Esophagus squamous epithelium (tissue), 5 donors: ENCODE data around the gene THYN1. TPM values are rescaled to one million over a fixed set of nuclear protein-coding genes. Genes with fewer than 3 reads are reported as not detected.

ENCODE experiments used
- DNase-seq: peaks from one replicate; lab custom pipeline; 2025; lab: John Stamatoyannopoulos, UW
- H3K27ac ChIP-seq, 4 donors: fragments of 200-600 bp; sonication (generic); one replicate each; pipeline ENCODE4 v1.5.1; 2016 to 2019; ENCODE audit warnings: mild to moderate bottlenecking in 1 of 4
- H3K27me3 ChIP-seq, 4 donors: fragments of 200-600 bp; sonication (generic); 1 replicate in 3 of 4; 2 replicates in 1 of 4; pipeline versions ENCODE4 v1.5.1 to v1.6.0; 2017 to 2021; ENCODE audit warnings: antibody characterized with exemption in 1 of 4
- H3K36me3 ChIP-seq, 3 donors: fragments of 200-600 bp; sonication (generic); one replicate each; pipeline ENCODE4 v1.5.1; 2016 to 2019
- H3K4me1 ChIP-seq, 3 donors: fragments of 200-600 bp; sonication (generic); one replicate each; pipeline ENCODE4 v1.5.1; 2017 to 2019
- H3K4me3 ChIP-seq, 4 donors: fragments of 200-600 bp; sonication (generic); 1 replicate in 3 of 4; 2 replicates in 1 of 4; pipeline ENCODE4 v1.5.1; 2016 to 2019; ENCODE audit warnings: mild to moderate bottlenecking in 2 of 4, moderate library complexity in 1 of 4
- H3K9me3 ChIP-seq, 3 donors: fragments of 200-600 bp; sonication (generic); one replicate each; pipeline ENCODE4 v1.5.1; 2016 to 2019
- POLR2A ChIP-seq, 4 donors: fragments of 450-650 bp; IDR thresholded peaks; one replicate each; pipeline ENCODE4 v1.6.1; 2017; ENCODE audit warnings: antibody characterized with exemption in 4 of 4, mild to moderate bottlenecking in 4 of 4, moderate library complexity in 3 of 4
- WGBS, 2 donors: methylation state at CpG; one replicate each; pipeline ENCODE4 v1.1.5; 2018; 5-methylcytosine and 5-hydroxymethylcytosine counted together
- intact Hi-C: fragments of 100-400 bp; cut with DNase I; formaldehyde crosslinking; loops from one replicate; pipeline ENCODE4 v1.15.0; 2022
- total RNA-seq, 4 donors: library from RNA; depleted of rRNA; stranded (reverse); fragments of >200 nt; gene quantifications; one replicate each; pipeline ENCODE4 v1.1.0, GENCODE V29; 2016
- TF ChIP-seq, protein P1 (sequence below), 6 experiments: fragments of 450-650 bp in 4 of 6; fragments of 200-600 bp in 2 of 6; sonication (generic) in 2 of 6; IDR thresholded peaks; one replicate each; pipeline ENCODE4 v1.5.1; 2016 to 2019; ENCODE audit warnings: antibody characterized with exemption in 6 of 6, mild to moderate bottlenecking in 4 of 6, moderate library complexity in 4 of 6
- donor health status: DM: yes; HTN: yes; CAD: no.

Gene THYN1
- total RNA-seq, 4 donors from 2014 or later = 15.7 to 34.2 (median 26.2) TPM

DNA sequence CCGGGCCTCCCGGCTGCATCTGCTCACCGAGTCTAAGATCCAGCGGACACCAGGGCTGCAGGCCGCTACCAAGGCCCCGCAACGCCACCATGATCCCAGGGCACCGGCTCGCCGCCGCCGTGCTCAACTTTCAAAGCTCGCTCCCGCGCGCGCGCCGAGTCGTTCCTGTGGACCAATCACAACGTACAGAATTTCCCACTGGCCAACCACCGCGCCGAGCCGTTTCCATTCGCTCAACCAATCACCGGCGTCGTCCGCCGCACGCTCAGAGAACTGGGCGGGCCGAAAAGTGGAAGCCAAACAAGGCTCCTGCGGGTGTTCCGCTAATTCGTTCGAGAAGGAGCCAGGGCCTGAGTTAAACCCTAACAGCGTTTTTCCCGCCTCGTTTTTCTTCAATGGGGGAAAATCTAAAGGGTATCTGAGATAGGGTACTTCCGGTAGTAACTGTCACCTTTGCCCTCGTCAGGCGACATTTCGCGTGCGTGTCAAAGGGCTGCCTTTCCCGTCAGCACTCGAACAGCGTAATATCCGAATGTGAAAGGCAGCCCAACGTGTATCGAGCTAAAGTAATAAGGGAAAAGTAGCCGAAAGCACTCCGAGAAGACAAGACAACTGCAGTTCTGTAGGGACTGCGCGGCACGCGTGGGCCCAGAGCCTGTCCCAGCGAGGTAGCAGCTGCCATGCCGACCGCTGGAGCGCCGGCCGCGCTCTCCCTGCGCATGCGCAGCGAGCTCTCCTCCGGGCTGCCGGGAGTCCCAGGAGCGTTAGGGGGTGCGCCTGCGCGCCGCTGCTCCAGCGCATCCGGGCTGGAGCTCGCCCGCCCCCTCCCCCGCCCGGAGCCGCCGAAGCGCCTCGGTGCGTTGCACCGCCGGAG is 29.1 kb downstream of the THYN1 start, which contains the start of the genes NCAPD3 and VPS26B:
Gene NCAPD3 (minus strand): TSS at position 132 of the 874 bp plus-strand sequence. CDS start 41 bp downstream, at position 91.
Gene VPS26B (plus strand): TSS at position 836 of the 874 bp plus-strand sequence. CDS start 452 bp downstream, outside the sequence.
- intact Hi-C loops = no loop called here
- peak; percentile 80 for DNase-seq
- Histone ChIP-seq H3K4me3 (peak within 1 kb of the TSS; percentile 87 to 99 (median 96)), H3K9me3 (no peaks in the 10 kb centered on the region), H3K4me1 (peaks cover 19 to 49% (median 23%) of the 10 kb centered on the region in 3 donors), H3K36me3 (peaks cover 0 to 14% (median 0%) of the 10 kb centered on the region in 3 donors), H3K27me3 (no peaks in the 10 kb centered on the region), H3K27ac (peak within 1 kb of the TSS; percentile 85 to 95 (median 93))
- TF ChIP-seq POLR2A (IDR thresholded peaks at IDR 0.05) = peak in 3 of 4 donors; percentile 85 to 98 (median 93)
- TF ChIP-seq, protein P1, sequence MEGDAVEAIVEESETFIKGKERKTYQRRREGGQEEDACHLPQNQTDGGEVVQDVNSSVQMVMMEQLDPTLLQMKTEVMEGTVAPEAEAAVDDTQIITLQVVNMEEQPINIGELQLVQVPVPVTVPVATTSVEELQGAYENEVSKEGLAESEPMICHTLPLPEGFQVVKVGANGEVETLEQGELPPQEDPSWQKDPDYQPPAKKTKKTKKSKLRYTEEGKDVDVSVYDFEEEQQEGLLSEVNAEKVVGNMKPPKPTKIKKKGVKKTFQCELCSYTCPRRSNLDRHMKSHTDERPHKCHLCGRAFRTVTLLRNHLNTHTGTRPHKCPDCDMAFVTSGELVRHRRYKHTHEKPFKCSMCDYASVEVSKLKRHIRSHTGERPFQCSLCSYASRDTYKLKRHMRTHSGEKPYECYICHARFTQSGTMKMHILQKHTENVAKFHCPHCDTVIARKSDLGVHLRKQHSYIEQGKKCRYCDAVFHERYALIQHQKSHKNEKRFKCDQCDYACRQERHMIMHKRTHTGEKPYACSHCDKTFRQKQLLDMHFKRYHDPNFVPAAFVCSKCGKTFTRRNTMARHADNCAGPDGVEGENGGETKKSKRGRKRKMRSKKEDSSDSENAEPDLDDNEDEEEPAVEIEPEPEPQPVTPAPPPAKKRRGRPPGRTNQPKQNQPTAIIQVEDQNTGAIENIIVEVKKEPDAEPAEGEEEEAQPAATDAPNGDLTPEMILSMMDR (IDR thresholded peaks at IDR 0.05) = peak in 3 of 6 experiments; percentile 5 to 47 (median 7)
- WGBS, 2 donors = 0 to 1% methylated on average over 13 to 17 of the region's 89 CpGs

DNA sequence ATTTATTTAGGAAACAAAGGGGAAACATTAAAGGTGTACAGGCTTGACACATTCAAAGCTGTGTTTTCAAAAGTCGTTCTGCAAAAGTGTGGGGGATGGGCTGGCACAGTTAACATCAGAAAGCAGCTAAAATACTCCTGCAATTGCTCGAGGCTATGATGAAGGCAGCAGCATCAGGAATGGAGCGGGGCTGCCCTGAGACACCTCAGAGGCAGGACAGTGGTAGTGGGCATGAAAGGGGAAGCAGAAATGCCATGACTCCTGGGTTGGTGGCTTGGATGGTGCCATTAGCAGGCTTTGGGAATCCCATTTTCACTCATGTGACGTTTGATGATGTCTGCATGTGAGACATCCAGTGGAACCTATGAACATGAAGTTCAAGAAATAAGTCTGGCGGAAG is 30.0 kb downstream of the THYN1 start:
- 5 to 9% methylated on average over 5 of the region's 5 CpGs for WGBS, 2 donors
- intact Hi-C loops = no loop called here
- peak overlapping the region in 2 of 4 donors; percentile 94 to 95 for H3K27ac ChIP-seq
- TF ChIP-seq, protein P1 (IDR thresholded peaks at IDR 0.05) = no peak
- H3K4me1 ChIP-seq = peaks cover 19 to 47% (median 23%) of the 10 kb centered on the region in 3 donors
- H3K36me3 ChIP-seq = peaks cover 0 to 24% (median 0%) of the 10 kb centered on the region in 3 donors
- no peaks in the 10 kb centered on the region for H3K27me3 ChIP-seq
- peak overlapping the region; percentile 87 to 99 (median 96) for H3K4me3 ChIP-seq
- no peaks in the 10 kb centered on the region for H3K9me3 ChIP-seq
- DNase-seq = no peak

DNA sequence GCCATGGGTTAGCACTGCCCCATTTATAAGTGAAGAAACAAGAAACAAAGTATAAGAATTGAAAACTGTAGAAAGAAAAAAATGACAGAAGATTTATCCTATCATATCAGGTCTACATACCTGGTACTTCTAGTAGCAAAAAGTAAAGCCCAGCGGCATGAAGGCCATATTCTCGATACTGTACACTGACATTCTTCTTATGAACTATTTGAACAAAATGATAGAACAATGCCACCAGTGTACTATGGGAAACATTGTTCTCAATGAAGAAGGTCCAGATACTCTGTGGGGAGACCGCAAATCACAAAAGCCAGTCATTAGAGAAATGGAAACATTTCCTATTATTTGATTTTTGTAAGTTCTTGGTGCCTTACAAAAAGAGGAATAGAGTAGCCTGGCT is 36.3 kb downstream of the THYN1 start:
- no peaks in the 10 kb centered on the region for H3K4me1 ChIP-seq
- intact Hi-C loops = no loop called here
- WGBS, 2 donors = 96 to 98% methylated on average over 3 of the region's 3 CpGs

DNA sequence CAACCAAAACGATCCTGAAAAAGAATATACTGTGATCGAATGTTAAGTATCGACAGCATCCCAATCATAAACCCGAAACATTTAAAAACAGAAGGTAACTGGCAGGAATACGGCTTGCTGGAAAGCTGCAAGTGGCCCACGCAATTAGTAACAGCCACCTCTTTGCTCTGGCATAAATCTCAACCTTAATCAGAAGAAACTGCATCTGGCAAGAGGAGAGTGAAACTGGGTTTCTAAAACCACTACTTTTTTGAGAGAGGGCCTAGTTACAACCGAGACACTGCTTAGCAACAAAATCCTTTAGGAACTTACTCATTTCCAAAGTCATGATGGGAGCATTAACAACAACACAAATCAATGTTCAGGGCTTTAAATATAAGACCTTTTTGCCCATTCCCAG is 37.3 kb downstream of the THYN1 start:
- Histone ChIP-seq H3K27ac (no peak overlapping the region), H3K27me3 (no peaks in the 10 kb centered on the region), H3K36me3 (peaks cover 0 to 67% (median 0%) of the 10 kb centered on the region in 3 donors), H3K9me3 (no peaks in the 10 kb centered on the region), H3K4me1 (no peaks in the 10 kb centered on the region), H3K4me3 (no peak overlapping the region)
- intact Hi-C loops = no loop called here
- TF ChIP-seq, protein P1 (IDR thresholded peaks at IDR 0.05) = no peak
- TF ChIP-seq POLR2A (IDR thresholded peaks at IDR 0.05) = no peak
- no peak for DNase-seq
- 86 to 88% methylated on average over 7 of the region's 7 CpGs for WGBS, 2 donors

More for the DNA sequence above, 36.3 kb downstream of the THYN1 start:
- Histone ChIP-seq H3K36me3 (peaks cover 0 to 65% (median 0%) of the 10 kb centered on the region in 3 donors), H3K9me3 (no peaks in the 10 kb centered on the region), H3K4me3 (no peak overlapping the region), H3K27me3 (no peaks in the 10 kb centered on the region), H3K27ac (no peak overlapping the region)
- DNase-seq = no peak
- no peak for TF ChIP-seq POLR2A (IDR thresholded peaks at IDR 0.05)
- TF ChIP-seq, protein P1 (IDR thresholded peaks at IDR 0.05) = no peak
